ENCODE data around the gene CAV2.

DNA sequence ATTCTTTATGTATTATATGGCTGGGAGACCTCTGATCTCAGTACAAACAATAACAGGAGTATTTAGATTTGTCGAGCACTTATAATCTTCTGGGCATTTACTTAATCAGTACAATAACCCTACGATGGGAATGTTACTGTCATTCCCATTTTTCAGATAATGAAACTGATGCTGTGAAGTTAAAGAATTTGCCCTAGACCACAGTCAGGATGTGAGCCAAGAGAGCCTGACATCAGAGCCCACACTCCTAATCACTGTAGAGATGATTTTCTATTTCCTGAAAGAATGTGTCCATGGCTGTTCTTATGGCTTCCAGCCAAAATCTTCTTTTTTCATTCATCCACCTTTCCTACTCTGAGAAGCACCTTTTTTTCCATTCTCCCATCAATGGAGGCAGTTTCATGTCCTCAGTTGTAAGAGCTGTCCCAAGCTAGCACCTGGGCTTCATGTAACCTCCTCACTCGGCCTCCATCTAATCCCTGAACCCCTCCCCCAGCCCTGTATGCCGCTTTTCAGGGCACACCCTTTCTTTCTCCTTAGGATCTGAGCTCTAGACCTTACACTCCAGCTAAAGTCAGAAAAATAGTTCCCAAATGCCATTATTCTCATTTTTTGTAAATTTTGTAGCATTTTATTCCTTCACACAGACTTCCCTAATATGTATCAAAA is 13.1 kb downstream of the CAV2 start:
- TF ChIP-seq POLR2A (IDR thresholded peaks at IDR 0.05) (no peak), CTCF (IDR thresholded peaks at IDR 0.05) (no peak)

All from right lobe of liver (tissue), 4 donors.